GM21423 (cell line): ENCODE data around the gene ZBTB2.
"Not testable (repeated sequence)": the region's sequence is repeated elsewhere in the genome, so short reads cannot be mapped to it uniquely, and the experiment has no call there.

ENCODE experiments used
- ATAC-seq: cut with Tn5 transposase; IDR thresholded peaks from one replicate; pipeline ENCODE4 v1.9.1; 2021; ENCODE audit warnings: mild to moderate bottlenecking, moderate library complexity; ENCODE audit not compliant: unreplicated experiment

ZBTB2 gene

GRCh38 chr6:151402228-151402627 lies 10.9 kb upstream of the ZBTB2 start:
- ATAC-seq: no peak

DNA sequence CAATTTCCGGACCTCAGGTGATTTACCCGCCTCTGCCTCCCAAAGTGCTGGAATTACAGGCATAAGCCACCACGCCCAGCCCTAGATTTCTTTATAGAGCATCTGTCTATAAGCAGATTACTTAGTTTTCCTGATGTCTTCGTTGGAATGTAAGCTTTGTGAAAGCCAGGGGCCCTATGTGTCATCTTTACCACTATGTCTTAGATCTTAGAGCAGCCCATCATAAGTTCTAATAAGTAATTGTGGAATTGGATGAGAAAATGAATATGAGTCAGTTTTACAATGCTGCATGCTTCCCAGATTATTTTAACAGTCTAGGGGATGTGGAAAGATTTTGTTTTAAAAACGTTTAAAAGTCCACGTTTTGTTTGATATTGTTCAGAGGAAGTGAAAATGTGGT lies 9.1 kb upstream of the ZBTB2 start:
- ATAC-seq: no peak

GRCh38 chr6:151399679-151400078 lies 8.3 kb upstream of the ZBTB2 start:
- ATAC-seq: no peak

DNA sequence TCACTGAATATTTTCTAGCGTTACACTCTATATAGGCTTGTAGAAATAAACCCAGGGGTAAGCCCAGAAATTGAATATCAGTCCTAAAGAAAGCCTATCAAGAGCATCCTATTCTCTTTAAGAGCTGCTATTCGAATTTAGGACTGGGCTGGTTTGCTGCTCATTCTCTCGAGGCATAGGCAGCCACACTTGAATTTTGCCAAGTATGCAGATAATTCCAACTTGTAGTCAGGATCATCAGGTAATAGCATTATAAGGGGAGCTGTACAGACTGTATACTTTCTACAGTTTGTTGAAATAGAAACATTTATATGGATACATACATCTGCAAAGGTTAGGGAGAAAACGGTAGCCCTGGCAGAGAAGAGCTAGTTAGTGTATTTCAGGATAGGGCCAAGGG lies 2.1 kb upstream of the ZBTB2 start:
- ATAC-seq: no peak

DNA sequence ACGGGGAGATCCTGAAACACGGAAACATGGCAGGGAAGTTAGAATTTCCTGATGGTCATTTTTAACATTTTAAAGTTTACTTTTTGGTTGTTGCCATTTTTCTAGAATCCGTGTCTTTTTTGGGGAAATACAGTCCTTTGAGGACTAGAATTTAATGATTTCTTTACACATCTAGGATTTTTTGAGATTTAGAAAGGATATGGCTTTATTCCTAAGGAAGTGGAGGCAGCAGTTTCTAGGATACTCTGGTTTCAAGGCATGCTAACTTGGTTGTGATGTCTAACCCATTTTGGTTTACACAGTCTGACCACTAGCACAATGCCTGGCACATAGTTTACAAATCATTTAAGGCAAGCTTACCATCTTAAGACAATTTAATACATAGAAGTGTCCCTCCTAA lies 1.1 kb upstream of the ZBTB2 start:
- ATAC-seq: no peak

DNA sequence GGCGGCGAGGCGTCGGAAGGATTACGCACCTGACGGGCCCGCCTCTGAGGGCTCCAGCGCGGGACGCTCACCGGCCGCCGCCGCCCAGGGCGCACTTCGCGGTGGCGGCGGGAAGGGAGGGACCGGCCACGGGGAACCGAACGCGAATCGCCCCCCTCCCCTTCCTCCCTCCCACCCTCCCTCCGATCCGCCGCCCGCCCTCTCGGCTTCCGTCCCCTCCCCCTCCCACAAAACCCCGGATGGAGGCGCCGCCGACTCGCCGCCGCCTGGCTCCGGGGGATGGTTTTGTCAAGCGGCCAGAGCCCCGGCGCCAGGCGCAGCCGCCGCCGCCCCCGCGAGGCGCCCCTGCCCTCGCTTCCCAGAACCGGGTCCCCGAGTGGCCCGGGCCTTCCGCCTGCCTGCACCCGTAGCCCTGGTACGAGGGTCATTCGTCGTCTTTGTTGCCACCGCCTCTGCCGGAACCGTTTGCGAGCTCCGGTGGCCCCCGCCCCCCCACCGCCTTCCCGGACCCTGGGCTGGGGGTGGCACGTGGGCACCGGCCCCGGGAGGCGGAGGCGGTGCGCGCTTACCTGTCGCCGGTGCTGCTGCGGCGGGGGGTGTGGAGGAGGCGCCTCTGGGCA lies 398 bp downstream of the ZBTB2 start:
- ATAC-seq: peak; percentile 8

- ATAC-seq: peak; percentile 75
Observed at GRCh38 chr6:151390276-151390850, 996 bp downstream of the ZBTB2 start.

- peak; percentile 62 for ATAC-seq
Observed at GRCh38 chr6:151389618-151390275, 1.6 kb downstream of the ZBTB2 start.

- ATAC-seq: no peak
Observed at GRCh38 chr6:151388997-151389617, 2.3 kb downstream of the ZBTB2 start.

DNA sequence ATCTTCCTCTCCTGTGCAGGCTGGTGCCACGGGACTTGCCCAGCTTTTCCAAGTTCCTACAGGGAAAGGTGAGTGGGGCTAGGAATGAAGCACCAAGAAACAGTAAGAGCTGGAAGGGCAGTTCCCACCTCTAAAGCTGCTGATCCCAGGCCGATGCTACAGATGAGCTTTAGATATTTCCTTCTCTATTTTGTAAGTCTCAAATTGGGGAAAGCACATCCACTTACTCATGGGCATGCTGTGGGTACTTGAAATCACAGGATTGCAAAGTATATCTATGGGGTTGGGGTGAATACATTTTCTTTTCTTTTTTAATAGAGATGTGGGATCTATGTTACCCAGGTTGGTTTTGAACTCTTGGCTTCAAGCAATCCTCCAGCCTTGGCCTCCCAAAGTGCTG lies 3.1 kb downstream of the ZBTB2 start:
- no peak for ATAC-seq

- no peak for ATAC-seq
Observed at GRCh38 chr6:151387175-151387970, 4.0 kb downstream of the ZBTB2 start.

DNA sequence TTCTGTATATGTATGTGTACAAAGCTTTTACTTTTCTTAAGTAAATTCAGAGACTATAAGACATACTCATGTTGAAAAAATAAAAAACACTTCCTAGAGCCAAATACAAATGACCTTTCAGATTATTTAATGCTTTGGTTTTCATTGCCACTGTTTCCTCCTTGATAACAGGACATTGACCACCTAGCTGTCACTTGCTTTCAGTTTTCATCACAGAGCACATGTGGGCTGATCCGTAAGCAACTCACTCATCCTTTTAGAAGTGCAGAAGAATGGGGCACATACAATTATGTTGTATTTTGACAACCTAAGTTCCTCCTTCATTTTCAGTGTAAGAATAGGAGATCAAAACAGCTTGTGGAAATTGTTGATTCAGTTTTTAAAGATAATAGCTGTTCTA lies 6.2 kb downstream of the ZBTB2 start:
- ATAC-seq: no peak

- no peak for ATAC-seq
Observed at GRCh38 chr6:151384151-151384550, 7.2 kb downstream of the ZBTB2 start.

GRCh38 chr6:151382631-151383030 lies 8.7 kb downstream of the ZBTB2 start:
- not testable (repeated sequence) for ATAC-seq

GRCh38 chr6:151381722-151382121 lies 9.6 kb downstream of the ZBTB2 start:
- no peak for ATAC-seq

- ATAC-seq: no peak
Observed at GRCh38 chr6:151380848-151381205, 10.5 kb downstream of the ZBTB2 start.

- ATAC-seq: peak; percentile 67
Observed at GRCh38 chr6:151379933-151380847, 11.2 kb downstream of the ZBTB2 start.

DNA sequence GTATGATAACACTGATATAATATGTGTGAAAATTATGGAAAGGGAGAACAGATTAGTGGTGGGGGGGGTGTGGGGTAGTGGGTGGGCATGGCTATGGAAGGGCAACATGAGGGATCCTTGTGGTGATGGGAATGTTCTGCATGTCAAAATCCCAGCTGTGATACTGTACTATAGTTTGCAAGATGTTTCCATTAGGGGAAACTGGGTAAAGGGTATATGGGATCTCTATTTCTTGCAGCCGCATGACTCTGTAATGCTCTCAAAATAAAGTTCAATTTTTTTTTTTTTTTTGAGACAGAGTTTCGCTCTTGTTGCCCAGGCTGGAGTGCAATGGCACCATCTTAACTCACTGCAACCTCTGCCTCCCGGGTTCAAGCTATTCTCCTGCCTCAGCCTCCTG lies 14.3 kb downstream of the ZBTB2 start:
- ATAC-seq: no peak

GRCh38 chr6:151376440-151376839 lies 14.9 kb downstream of the ZBTB2 start:
- ATAC-seq: no peak

DNA sequence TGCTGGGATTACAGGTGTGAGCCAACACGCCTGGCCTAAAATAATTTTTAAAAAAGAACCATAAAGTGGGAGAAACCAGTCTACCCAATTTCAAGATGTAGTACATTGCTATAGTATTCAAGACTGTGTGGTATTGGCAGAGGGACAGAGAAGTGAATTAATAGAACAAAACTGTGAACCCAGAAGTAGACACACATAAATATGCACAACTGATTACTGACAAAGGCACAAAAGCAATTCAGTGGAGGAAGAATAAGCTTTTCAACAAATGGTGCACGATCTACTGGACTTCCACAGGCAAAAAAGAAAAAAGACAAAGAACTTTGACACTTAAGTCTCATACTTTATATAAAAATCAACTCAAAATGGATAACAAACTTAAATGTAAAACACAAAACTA lies 15.5 kb downstream of the ZBTB2 start:
- ATAC-seq: no peak
